GM18870 (cell line): ENCODE measurements around the gene JMJD7.

Experiments
- ATAC-seq: cut with Tn5 transposase; IDR thresholded peaks from one replicate; pipeline ENCODE4 v1.9.1; 2021; ENCODE audit warnings: moderate library complexity; ENCODE audit not compliant: unreplicated experiment

JMJD7 gene

DNA sequence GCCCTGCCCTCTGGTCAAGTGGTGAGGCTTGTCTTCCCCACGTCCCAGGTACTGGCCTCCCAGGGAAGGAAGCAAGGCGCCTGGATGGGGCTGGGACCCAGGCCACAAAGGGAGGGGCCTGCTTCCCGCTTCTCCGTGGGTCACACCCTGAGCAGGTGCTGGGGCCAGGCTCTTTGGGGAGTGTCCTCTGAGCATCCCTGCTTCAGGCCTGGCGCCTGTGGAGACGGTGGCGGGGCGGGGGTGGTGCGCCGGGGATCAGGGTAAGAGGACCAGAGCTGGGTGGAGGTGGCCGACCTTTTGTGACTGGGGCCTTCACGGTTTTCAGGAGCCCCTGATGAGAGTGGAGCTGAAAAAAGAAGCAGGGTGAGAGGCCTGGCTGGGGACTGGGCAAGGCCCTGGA lies 14.3 kb downstream of the JMJD7 start:
- no peak for ATAC-seq

DNA sequence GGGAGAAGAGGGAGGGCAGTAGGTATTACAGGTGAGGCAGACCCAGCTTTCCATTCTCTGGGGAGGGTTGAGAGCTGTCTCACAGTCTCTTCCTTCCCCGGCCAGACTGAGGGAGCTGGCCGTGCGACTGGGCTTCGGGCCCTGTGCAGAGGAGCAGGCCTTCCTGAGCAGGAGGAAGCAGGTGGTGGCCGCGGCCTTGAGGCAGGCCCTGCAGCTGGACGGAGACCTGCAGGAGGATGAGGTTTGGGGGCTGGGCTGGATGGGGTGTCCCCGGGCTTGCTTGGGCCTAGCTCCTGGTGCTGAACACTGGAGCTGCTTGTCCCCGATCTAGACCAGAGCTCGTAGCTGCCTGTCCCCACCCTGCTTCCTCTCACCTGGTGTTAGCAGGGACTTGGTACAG lies 15.7 kb downstream of the JMJD7 start:
- ATAC-seq = no peak

DNA sequence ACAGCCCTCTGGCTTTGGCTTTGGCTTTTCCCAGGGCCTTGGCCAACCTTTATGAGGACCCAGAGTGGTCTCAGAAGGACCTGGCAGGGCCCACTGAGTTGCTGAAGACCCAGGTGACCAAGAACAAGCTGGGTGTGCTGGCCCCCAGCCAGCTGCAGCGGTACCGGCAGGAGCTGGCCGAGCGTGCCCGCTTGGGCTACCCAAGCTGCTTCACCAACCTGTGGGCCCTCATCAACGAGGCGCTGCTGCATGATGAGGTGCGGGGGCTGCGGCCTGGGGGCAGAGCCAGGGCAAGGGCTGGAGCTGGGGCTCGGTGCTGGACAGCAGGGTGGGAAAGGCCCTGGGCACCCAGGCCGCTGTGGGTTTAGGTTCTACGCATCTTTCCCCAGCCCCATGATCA lies 16.9 kb downstream of the JMJD7 start:
- ATAC-seq = no peak

DNA sequence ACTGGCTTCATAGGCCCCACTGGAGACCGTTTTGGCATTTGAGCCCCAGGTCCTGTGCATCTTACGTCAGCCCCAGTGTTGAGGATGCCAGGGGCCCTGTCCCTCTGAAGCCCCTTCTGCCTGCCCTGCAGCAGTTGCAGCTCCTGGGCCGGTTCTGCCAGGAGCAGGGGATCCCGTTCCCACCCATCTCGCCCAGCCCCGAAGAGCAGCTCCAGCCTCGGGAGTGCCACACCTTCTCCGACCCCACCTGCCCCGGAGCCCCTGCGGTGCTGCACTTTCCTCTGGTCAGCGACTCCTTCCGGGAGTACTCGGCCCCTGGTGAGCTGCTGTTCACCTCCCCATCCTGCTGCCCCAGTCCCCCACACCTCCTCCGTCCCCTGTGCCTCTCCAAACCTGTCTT lies 19.3 kb downstream of the JMJD7 start:
- ATAC-seq = no peak

DNA sequence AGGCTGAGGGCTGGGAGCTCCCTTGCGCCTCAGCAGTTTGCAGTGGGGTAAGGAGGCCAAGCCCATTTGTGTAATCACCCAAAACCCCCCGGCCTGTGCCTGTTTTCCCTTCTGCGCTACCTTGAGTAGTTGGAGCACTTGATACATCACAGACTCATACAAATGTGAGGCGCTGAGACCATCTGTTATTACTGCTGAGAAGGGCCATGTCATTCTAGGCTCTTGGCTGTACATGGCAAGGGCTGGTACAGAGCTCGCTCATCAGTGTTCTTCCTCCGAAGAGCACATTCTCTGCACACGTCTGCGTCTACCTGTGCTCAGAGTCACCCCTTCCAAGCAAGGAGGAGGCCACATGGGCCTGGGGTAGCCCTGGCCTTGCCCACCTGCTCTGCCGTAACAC lies 20.1 kb downstream of the JMJD7 start:
- ATAC-seq = no peak

DNA sequence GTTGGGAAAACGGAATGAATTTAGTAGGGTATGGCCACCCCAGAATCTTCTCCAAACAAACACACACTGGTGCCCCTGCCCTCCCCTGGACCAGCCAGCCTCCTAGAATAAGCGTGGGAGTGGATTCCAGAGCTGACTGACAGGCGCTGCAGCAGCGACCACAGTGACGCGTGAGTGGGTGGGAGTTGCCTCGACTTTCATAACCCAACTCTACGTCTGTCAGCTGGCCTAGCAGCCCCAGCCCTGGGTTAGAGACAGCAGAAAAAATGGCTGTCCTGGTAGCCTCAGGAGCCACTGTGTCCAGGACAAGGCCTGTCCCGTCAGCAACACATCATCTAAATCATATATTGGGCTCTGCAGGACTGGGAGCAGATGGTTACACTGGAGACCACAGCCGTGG lies 20.7 kb downstream of the JMJD7 start:
- ATAC-seq = no peak

DNA sequence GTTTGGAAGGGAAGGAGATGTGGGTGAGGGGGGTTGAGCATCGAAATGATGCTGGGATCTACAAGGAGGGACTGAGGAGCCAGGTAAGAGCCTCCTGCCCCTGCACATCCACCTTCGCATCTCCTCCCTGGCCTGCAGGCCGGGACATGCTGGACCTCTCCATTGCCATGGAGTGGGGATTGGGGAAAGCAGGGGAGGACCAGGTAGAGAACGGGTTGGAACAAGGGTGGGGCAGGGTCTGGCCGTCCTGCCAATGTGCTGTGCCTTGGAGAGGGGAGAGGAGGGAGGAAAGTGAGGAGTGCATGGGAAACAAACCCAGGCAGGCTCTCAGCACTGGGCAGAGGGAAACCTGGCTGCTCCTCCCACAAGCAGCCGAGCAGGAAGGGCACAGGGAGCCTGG lies 21.3 kb downstream of the JMJD7 start:
- no peak for ATAC-seq

DNA sequence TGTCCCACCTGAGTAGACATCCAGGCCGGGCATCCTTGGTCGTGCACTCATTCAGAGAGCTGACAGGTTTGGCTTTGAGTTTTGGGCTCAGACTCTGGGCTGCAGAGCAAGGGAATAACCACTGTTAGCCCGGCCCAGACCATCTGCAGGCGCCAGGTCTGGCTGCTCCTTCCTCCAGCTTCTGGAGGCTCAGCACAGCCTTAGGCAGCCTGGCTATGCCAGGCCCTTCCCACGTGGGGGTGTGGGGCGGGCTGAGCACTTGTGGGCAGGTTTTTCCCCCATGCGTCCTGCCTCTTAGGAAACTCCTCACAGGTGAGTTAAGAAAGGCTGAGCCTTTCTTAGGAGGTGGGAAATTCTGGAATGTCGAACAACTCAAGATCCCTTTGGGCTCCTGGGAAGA lies 22.0 kb downstream of the JMJD7 start:
- no peak for ATAC-seq

DNA sequence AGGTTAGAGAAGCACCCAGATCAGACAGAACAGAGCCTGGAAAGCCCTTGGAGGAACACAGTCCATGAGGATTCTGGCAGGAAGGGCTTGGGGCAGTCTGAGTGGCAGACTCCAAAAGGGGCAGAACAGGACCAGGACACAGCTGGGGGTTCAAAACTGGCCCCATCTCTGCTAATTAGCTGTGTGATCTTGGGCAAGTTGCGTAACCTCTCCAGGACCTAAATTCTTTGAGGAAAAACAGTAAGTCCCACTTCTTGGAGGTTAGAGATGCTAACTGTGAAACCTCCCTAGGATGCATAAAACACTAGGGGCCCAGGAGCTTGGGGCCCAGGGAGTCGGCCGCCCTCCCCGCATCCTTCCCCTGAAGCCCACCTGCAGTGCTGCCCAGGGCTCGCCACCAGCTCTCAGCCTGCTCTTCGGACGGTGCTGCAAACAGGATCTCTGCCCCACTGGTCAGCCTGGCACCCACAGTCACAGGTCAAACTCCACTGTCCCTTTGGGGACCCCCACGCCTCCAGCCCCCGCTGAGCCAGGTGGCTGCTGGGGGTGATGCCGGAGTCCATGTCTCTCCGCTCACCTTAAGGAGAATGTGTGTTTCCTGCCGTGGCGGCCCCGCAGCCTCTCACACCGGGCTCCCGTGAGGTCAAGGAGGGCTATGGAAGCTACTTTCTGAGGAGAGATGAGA lies 22.7 kb downstream of the JMJD7 start:
- ATAC-seq = no peak

DNA sequence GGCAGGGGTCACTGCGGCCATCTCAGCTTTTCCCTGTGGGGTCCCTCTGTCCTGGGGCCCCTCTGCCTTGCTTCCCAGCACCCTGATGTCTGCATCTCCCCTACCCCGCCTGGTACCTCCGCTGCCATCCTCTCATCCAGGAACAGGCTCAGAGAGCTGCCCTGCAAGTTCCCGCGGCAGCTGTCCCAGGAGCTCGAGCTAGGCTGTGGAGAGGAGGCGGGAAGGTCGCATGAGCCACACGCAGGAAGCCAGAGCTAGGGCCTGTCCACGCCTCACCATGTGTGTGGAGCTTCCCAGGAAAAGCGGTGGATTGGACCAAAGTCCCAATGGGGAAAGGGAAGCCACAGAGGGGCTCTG lies 23.3 kb downstream of the JMJD7 start:
- ATAC-seq = no peak

DNA sequence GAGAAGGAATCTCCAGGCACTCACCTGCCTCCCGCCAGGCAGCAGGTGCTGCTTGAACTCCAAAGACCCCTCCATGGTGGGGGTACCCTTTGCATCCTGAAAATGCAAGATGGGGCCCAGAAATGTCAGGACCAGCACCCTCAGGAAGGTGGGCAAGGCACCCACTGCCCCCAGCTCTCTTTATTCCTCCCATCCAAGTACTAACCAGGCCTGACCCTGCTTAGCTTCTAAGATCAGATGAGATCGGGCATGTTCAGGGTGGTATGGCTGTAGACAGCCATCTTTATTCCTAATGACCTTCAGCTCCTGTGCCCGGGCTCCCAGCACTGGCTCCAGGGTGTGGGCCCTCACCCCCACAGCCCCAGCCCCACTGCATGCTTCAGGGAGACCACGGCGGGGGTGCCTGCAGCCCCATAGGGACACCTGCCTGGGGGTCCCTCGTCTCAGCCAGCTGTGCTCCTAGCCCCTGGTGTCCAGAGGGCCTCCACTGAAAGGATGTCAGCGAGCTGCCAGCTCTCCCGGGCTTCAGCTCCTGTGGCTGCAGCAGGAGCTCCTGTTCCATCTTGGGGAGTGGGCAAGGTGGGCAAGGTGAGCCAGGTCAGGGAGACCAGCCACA lies 24.0 kb downstream of the JMJD7 start:
- ATAC-seq = no peak

DNA sequence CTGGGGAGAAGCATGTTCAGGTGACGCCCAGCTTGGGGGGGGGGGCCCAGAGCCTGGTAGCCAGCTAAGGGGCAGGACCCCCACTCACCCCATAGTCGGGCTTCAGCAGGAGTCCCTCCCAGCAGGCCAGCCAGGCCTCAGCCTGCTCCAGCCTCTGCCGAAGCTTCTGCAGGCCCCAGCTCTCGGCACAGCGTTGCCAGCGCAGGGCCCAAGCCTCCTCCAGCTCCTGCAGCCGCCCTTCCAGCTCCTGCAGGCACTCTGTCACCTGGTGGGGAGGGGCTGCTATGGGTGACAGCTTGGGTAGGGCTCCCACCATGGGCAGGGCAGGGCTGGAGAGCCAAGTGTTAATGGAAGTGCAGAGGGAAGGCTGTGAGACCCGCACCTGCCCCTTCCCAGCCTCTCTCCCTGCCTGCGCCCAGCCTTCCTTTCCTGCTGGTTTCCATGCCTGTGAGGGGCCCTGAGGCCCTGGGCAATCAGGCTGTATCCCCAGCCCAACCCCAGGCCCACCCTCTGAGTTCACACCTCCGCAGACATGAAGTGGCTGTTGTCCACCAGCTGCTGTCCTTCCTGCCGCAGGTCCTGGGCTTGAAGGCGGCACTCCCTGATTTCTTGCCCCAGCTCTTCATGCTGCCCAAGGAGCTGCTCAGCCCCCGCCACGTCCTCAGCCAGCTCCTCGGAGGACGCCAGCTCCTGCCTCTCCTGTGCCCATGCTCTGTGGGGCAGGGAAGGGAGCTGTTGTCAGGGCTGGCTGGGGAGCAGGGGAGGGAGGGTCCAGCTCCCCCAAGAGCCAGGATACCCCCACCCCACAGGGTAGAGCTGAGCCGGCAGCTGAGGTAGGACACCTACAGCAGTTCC lies 25.1 kb downstream of the JMJD7 start:
- no peak for ATAC-seq

DNA sequence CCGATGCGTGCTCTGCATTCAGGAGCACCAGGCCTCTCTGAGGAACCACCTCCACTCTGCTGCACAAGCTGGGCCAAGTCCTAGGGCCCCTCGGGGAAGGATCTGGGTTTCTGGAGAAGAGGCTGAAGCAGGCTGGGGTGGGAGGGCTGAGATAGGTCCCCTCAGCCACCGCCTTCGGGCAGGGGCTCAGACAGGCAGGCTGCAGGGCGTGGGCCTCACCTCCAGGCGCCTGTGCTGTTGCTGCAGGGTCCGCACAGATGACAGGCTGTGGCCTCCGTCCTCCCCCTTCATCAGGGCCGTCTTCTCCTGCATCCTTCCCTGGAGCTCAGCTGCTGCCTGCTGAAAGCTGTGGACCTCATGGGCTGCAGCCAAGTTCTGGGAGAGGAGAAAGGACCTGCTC lies 25.9 kb downstream of the JMJD7 start:
- no peak for ATAC-seq

DNA sequence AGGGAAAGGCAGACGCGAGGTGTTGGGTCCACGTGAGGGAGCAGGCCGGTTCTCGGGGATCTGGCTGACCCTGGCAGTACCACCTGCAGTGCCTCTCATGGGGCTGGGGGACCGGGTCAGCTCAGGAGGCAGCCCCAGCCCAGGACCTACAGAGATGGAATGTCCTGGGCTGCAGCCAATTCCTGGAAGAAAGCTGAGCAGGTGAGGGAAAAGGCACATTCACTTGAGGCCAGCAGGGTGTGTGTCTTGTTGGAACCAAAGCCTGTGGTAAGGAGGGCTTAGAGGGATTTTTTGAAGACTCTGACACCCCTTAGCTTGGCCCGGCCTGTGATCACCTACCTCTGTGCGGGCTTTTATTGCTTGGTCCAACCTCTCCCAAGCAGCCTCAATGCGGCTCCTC lies 26.6 kb downstream of the JMJD7 start:
- no peak for ATAC-seq

DNA sequence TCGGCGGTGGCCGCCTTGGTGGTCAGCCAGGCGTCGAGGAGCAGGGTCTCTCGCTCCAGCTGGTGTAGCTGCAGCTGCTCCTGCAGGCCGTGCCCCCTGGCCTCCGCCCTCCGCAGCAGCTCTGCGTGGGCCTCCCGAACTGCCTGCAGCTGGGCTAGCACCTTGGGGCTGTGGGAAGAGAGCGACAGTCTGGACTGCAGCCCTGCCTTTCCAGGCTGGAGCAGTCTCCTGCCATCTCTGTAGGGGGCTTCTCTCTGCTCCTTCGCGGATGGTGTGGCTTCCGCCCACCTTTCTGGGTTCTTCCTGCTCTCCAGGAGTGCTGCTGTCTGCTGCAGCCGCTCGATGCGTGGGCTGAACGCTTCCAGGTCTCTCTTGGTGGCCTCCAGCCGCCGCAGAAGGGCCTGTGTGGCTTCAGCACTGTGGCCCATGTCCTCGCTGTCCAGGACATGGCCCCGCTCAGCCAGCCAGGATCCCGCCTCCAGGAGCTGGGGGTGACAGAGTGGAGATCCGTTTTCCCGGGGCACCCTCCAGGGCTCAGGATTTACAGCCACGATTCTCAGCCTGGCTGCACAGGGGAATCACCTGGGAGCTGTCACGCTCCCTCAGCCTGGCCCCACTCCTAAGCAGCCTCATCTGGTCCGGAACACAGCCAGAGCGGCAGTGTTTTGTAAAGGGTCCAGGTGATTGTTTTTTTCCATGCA lies 27.5 kb downstream of the JMJD7 start:
- ATAC-seq = no peak

DNA sequence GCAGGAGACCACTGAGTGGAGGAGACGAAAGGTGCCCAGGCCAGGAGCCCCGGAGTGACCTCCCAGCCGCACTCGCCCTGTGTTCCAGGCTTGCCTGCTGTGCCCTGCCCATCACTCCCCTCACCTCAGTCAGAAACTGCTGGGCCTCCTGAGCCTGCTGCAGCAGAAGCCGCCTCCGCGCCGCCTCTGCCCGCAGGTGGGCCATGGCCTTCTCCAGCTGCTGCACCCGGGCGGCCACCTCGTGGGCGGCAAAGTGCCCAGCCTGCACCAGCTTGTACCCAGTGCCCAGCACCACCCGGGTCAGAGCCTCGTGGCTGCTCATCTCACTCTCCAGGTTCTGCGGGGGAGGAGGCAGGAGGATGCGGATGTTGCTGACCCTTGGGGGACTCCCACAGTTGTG lies 28.4 kb downstream of the JMJD7 start:
- ATAC-seq = no peak

DNA sequence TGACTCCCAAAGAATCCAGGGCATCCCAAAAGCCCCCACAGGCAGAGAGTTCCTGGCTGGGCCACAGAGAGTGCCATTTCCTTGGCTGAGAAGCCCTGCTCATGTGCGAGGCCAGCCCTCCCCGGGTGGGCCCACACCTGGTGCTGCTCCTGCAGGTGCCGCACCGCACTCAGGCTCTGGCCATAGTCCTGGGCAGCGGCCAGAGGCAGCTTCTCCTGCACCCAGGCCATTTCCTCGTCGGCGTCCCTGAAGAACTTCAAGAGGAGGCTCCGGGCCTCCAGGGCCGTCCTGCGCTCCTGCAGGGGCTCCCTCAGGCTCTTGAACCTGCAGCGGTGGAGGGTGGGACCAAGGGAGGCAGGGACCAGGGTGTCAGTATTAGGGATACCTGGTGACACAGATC lies 28.8 kb downstream of the JMJD7 start:
- ATAC-seq = no peak

DNA sequence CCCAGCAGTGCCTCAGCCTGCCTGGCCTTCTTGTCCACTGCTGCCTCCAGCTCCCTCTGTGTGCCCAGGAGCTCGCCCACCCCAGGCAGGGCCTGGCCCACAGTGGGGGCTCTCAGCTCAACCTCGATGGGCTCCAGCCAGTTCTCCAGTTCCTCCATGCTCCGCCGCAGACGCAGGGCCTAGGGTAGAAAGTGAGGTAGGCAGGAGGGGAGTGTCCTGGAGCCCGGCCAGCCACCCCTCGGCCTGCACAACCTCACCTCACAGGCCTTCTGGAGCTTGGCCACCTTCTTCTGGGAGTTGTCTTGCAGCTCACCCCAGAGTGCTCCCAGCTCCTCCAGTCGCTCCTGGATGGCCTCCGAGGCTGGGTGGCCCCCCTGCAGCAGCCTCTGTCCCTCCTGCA lies 29.4 kb downstream of the JMJD7 start:
- no peak for ATAC-seq

DNA sequence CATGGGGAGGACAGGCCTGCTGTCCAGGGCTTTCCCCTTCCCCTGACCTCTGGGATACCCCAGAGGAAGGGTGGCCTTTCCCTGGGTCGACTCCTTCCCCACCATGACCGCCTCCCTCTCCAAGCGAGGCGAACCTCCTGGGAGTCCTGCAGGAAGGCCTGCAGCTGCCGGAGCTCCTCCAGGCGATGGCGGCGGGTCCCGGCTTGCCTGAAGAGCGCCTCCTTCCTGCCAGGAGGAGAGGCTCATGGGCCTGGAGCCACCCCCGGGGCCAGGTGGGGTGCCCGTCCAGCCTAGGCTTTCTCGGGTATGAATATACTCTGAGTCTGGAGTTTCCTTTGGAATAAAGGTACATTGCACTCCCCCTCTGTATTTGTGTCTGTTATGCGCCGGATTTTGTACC lies 30.9 kb downstream of the JMJD7 start:
- ATAC-seq = no peak

DNA sequence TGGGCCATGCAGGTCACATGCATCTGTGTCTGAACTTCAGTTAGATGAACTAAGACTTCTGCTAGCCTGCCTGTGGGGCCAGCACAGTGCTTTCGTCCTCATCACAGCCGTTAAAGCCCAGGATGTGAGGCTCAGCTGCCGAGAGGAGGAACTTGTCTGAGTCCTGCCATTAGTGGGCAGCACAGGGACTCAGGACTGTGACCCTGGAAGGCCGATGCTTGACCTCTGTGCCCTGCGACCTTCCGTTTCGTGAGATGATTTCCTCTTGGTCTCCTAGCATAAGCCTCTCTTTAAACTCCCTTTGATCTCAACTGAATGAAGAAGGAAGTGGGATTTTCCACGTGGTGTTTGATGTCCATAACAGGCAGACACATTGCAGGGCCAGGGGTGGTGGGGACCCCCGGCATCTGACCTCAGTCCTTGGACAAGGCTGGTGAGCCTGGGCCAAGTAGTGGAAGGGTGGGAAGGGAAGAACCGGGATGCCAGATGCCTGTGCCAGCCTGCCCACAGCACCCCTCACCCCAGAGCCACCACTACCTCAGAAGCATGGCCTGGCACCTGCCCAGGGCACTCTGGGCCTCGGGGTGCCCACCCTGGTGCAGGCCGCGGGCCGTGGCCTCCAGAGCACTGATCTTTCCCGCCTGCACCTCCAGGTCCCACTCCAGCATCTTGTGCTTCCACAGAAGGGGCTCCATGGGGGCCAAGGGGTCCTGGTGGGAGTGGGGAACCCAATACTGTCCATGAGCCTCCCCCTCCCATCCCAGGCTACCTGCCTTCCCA lies 32.3 kb downstream of the JMJD7 start:
- no peak for ATAC-seq
